ENCODE measurements around the gene LHFPL3. TPM values are rescaled to one million over a fixed set of nuclear protein-coding genes. Genes with fewer than 3 reads are reported as not detected.
"Not testable (repeated sequence)": the region's sequence is repeated elsewhere in the genome, so short reads cannot be mapped to it uniquely, and the experiment has no call there.

The LHFPL3 gene
- total RNA-seq, 1 experiment from 2014 or later = 0.80 TPM

DNA sequence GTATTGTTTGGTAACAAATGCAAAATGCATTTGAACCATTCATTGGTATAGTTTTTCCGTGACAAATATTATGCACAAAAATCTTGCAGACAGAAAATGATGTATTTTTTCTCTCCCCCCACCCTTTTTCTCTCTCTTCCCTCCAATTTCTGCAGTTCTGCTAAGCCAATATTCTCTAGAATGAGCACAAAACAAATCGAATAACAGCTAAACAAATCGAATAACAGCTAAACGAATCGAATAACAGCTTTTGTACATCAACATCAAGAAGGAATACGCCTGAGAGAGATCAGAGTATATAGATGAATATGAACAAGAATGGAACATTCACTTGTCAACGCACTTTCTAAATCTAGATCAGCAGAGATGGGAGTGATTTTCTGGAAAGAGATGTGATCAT, 577.6 kb downstream of the LHFPL3 start:
- Histone ChIP-seq H3K36me3 (replicated peaks; ENCODE audit: control insufficient read depth, insufficient read depth, low read length) (no peaks in the 10 kb centered on the region), H3K4me3 (ENCODE audit: insufficient read depth, low read depth, low read length) (no peak overlapping the region), H3K27me3 (ENCODE audit: control insufficient read depth, insufficient read depth, low read length) (no peaks in the 10 kb centered on the region)
- DNase-seq = no peak

DNA sequence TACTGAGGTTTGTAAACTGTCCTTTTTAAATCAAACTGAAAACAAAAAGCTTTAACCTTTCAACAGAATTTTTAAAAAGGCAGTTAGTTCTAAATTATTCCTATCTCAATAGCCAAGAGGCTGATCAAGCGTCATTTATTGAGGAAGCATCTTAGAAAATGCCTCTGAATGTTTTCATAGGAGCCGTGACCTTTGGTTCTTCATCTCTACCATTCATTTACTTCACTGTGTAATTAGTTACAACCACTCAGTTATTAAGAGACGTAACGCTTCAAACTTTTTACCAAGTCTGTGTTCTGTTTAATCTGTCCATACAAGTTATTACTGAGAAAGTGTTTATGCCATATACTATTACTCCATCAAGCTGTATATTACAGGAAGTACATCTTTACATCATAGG, 578.2 kb downstream of the LHFPL3 start:
- no peak overlapping the region for H3K4me3 ChIP-seq (ENCODE audit: insufficient read depth, low read depth, low read length)
- H3K36me3 ChIP-seq (replicated peaks; ENCODE audit: control insufficient read depth, insufficient read depth, low read length) = no peaks in the 10 kb centered on the region
- H3K27me3 ChIP-seq (ENCODE audit: control insufficient read depth, insufficient read depth, low read length) = no peaks in the 10 kb centered on the region
- no peak for DNase-seq

DNA sequence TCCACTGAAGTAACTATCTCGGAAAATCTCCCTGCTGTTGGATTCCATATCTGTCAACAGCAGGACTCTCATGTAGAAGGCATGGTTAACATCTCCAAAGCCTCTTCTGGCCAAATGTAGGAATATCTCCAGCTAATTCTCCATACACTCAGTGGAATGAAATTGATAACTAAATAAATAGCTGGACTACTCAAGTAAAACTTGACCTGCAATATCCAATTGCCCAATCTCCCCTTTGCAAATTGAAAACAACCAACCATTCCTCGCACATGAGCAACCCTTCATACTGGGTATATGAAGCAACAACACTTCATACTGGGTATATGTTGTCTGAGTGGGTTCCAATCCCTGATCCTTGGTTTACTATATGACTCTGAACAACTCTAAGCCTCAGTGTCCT, 580.2 kb downstream of the LHFPL3 start:
- no peaks in the 10 kb centered on the region for H3K36me3 ChIP-seq (replicated peaks; ENCODE audit: control insufficient read depth, insufficient read depth, low read length)
- H3K4me3 ChIP-seq (ENCODE audit: insufficient read depth, low read depth, low read length) = no peak overlapping the region
- H3K27me3 ChIP-seq (ENCODE audit: control insufficient read depth, insufficient read depth, low read length) = no peaks in the 10 kb centered on the region
- no peak for DNase-seq

DNA sequence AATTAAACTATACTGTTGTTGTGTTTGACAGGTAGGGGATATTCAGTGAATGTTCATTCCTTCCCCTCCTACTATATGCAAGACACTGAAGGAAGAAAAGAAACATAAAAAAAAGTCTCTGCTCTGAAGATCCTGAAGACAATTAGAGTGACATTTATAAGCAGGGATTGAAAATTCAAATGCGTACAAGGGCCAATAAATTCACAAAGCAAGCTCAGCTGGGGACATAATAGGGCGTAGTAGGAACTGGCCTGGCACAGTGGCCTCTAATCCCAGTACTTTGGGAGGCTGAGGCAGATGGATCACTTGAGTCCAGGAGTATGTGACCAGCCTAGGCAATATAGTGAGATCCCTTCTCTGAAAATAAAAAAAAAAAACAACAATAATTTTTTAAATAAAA, 580.7 kb downstream of the LHFPL3 start:
- DNase-seq = no peak
- no peaks in the 10 kb centered on the region for H3K36me3 ChIP-seq (replicated peaks; ENCODE audit: control insufficient read depth, insufficient read depth, low read length)
- H3K4me3 ChIP-seq (ENCODE audit: insufficient read depth, low read depth, low read length) = no peak overlapping the region
- no peaks in the 10 kb centered on the region for H3K27me3 ChIP-seq (ENCODE audit: control insufficient read depth, insufficient read depth, low read length)

DNA sequence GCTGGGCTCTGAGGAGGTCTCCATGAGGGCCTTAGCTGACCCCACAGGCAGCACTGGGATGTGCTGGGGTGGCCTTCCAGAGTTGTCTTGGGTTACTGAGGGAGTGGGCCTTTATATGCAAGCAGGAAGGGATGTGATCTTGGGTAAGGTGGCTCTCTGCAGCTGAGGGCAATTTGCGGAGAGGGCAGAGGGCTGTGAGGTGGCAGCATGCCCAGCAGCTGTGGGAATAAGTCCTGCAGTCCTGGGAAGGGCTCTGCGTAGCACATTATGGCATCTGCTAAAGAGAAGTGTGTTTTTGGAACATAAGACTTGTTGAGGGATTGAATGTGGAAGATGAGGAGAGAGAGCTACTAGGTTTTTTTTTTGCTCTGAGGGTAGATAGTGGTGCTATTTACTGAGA, 586.0 kb downstream of the LHFPL3 start:
- H3K4me3 ChIP-seq (ENCODE audit: insufficient read depth, low read depth, low read length) = no peak overlapping the region
- no peaks in the 10 kb centered on the region for H3K36me3 ChIP-seq (replicated peaks; ENCODE audit: control insufficient read depth, insufficient read depth, low read length)
- H3K27me3 ChIP-seq (ENCODE audit: control insufficient read depth, insufficient read depth, low read length) = no peaks in the 10 kb centered on the region
- no peak for DNase-seq

DNA sequence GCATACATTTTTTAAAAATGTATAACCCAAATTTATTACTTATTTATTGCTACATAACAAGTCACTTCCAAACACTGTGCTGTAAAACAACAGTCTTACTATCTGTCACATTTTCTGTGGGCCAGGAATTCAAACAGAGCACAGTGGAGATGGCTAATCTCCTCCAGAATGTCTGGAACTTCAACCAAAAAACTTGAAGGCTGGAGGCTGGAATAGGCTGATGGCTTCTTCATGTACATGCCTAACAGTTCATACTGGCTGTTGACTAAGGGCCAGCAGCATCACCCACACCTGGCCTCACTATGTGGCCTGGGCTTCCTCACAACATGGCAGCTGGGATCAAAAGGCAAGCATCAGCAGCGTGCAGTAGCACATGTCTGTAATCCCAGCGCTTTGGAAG, 593.2 kb downstream of the LHFPL3 start:
- DNase-seq = no peak

DNA sequence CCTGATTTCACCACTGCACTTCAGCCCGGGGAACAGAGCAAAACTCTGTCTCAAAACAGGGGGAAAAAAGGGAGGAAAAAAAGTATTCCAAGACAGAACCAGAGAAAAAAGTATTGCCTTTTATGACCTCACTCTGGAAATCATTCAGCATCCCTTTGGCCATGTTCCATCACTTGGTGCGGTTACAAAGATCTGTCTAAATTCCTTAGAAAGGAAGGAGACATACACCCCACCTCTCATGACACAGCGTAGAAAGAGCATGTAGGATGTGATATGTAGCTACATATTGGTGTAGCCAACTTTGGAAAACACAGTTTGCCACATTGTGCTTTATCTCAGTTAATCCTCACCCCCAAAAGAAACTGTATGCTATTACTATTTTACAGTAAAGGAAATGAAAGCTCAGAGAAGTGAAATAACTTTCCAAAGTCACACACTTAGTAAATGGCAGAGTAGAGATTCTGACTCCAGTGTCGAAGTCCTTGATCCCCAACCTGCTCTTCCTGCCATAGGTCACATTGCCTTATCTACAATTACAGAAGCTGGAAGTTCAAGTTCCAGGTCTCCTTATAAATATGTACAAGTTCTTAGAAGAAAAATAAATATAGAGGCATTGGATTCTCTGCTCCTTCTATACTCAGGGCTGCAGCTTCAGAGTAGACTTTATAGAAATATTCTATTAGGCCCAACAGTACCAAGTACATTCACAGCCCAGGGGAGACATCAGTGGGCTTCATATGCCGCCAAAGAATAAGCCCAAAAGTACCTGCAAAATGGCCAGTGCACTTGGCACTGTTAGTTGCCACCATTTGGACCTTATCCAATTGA, 594.0 kb downstream of the LHFPL3 start:
- Histone ChIP-seq H3K27me3 (ENCODE audit: control insufficient read depth, insufficient read depth, low read length) (no peaks in the 10 kb centered on the region), H3K4me3 (ENCODE audit: insufficient read depth, low read depth, low read length) (no peak overlapping the region), H3K36me3 (replicated peaks; ENCODE audit: control insufficient read depth, insufficient read depth, low read length) (no peaks in the 10 kb centered on the region)
- DNase-seq = no peak

More for the DNA sequence above, 593.2 kb downstream of the LHFPL3 start:
- Histone ChIP-seq H3K27me3 (ENCODE audit: control insufficient read depth, insufficient read depth, low read length) (no peaks in the 10 kb centered on the region), H3K36me3 (replicated peaks; ENCODE audit: control insufficient read depth, insufficient read depth, low read length) (no peaks in the 10 kb centered on the region), H3K4me3 (ENCODE audit: insufficient read depth, low read depth, low read length) (no peak overlapping the region)

DNA sequence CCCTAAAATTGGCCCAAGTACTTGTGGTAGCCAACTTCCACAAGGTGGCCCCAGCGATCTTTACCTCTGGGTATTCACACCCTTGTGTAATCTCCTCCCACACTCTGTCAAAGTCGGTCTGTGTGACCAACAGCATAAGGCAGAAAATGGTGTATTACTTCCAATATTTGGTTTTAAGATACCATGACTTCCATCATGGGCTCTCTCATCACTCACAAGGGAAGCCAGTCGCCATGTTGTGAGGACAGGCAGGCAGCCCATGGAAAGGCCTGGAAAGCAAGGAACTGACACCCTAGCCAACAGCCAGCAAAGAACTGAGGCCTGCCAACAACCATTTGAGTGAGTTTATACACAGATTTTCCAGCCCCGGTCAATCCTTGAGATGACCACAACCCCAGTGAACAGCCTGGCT, 594.6 kb downstream of the LHFPL3 start:
- H3K36me3 ChIP-seq (replicated peaks; ENCODE audit: control insufficient read depth, insufficient read depth, low read length) = no peaks in the 10 kb centered on the region
- peak; percentile 57 for DNase-seq
- H3K27me3 ChIP-seq (ENCODE audit: control insufficient read depth, insufficient read depth, low read length) = no peaks in the 10 kb centered on the region
- no peak overlapping the region for H3K4me3 ChIP-seq (ENCODE audit: insufficient read depth, low read depth, low read length)

DNA sequence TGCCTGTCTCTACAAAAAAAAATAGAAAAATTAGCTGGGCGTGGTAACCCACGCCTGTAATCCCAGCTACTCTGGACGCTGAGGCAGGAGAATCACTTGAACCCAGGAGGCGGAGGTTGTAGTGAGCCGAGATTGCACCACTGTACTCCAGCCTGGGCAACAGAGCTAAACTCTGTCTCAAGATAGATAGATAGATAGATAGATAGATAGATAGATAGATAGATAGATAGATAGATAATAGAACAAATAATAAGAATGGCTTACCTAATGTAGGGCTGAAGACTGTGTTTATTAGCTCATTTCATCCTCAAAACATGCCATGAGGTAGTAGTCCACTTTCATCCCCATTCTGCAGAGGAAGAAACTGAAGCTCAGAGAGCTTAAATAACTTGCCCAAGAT, 597.8 kb downstream of the LHFPL3 start:
- not testable (repeated sequence) for H3K27me3 ChIP-seq (ENCODE audit: control insufficient read depth, insufficient read depth, low read length); H3K4me3 ChIP-seq (ENCODE audit: insufficient read depth, low read depth, low read length); H3K36me3 ChIP-seq (replicated peaks; ENCODE audit: control insufficient read depth, insufficient read depth, low read length); DNase-seq

DNA sequence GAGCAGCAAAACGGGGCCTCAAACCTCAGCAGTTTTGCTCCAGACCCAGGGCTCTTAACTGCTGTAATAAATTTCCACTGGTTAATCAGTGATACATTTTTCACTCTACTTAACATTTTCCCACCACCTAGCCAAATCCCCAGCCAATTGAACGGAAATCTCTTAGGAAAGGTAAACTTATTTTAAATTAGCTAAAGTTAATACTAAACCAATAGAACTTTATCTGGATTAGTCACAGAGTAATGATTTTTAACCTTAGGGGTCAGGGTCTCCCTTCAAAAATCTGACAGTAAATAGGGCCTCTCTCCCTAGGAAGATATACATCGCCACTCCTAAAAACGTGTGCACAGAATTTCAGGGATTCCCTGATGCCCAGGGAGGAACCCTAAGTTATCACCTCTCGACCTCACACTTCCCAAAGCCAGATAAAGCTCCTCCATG, 598.2 kb downstream of the LHFPL3 start:
- Histone ChIP-seq H3K4me3 (ENCODE audit: insufficient read depth, low read depth, low read length) (no peak overlapping the region), H3K36me3 (replicated peaks; ENCODE audit: control insufficient read depth, insufficient read depth, low read length) (no peaks in the 10 kb centered on the region), H3K27me3 (ENCODE audit: control insufficient read depth, insufficient read depth, low read length) (no peaks in the 10 kb centered on the region)
- no peak for DNase-seq

DNA sequence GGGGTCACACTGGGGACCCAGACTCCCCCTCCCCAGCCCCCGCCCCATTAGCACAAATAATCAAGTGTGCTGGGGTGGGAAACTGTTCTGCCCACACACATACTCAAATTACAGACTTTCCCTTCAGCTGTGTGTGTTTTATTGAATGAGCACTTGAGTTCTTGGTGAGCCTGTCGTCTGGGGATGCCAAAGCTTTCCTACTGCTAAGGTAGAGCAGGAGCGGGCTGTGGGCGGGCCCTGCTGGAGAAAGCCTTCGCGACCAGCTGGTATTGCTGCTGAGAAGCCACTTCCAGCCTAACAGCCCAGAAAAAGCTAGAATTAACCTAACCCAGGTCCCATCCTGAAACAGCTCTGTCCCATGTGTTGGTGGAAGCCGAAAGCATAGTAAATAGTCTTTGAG, 598.7 kb downstream of the LHFPL3 start:
- no peak overlapping the region for H3K4me3 ChIP-seq (ENCODE audit: insufficient read depth, low read depth, low read length)
- DNase-seq = no peak
- H3K36me3 ChIP-seq (replicated peaks; ENCODE audit: control insufficient read depth, insufficient read depth, low read length) = no peaks in the 10 kb centered on the region
- H3K27me3 ChIP-seq (ENCODE audit: control insufficient read depth, insufficient read depth, low read length) = no peaks in the 10 kb centered on the region

DNA sequence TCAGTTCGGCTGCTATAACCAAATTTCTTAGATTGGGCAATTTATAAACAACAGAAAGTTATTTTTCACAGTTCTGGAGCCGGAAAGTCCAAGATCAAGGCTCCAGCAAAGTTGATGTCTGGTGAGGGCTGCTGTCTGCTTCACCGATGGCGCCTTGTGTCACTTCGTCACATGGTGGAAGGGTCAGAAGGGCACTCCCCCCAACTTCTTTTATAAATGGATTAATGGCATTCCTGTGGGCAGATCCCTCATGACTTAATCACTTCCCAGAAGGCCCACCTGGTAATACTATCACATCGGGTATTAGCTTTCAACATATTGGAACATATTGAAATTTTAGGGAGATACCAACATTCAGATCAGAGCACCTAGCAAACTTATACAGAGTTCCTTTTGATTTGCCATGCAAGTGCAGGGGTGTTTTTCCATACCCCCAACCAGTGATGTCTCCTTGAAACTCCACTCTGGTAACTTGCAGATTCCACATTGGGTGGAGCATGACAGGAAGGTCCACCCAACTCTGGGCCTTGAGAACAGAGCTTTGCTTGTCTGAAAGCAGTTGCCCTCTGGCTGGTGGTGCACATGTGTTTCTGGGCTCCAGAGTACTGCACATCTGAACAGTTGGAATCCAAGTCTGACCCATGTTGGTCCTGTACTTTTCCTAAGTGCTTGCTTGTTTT, 600.5 kb downstream of the LHFPL3 start:
- DNase-seq = no peak
- Histone ChIP-seq H3K27me3 (ENCODE audit: control insufficient read depth, insufficient read depth, low read length) (no peaks in the 10 kb centered on the region), H3K36me3 (replicated peaks; ENCODE audit: control insufficient read depth, insufficient read depth, low read length) (no peaks in the 10 kb centered on the region), H3K4me3 (ENCODE audit: insufficient read depth, low read depth, low read length) (no peak overlapping the region)

DNA sequence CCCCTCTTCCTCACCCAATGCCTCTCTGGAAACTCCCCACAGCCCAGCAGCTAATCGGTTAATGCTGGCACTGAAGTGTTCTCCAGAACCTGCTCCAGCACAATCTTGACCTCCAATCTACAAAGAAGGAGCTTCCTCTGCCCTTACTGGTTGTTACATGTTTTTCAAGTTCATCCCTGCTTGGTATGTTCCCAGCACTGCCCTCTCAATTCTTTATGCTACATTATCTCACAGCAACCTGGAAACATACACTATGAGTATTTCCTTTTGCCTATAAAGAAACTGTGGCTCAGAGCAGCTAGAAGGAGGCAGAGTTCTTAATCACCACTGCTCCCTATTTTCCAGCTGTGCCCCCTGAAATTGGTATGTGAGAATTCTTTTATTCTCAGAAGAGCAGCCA, 601.5 kb downstream of the LHFPL3 start:
- DNase-seq = no peak
- no peaks in the 10 kb centered on the region for H3K36me3 ChIP-seq (replicated peaks; ENCODE audit: control insufficient read depth, insufficient read depth, low read length)
- no peak overlapping the region for H3K4me3 ChIP-seq (ENCODE audit: insufficient read depth, low read depth, low read length)
- H3K27me3 ChIP-seq (ENCODE audit: control insufficient read depth, insufficient read depth, low read length) = no peaks in the 10 kb centered on the region

DNA sequence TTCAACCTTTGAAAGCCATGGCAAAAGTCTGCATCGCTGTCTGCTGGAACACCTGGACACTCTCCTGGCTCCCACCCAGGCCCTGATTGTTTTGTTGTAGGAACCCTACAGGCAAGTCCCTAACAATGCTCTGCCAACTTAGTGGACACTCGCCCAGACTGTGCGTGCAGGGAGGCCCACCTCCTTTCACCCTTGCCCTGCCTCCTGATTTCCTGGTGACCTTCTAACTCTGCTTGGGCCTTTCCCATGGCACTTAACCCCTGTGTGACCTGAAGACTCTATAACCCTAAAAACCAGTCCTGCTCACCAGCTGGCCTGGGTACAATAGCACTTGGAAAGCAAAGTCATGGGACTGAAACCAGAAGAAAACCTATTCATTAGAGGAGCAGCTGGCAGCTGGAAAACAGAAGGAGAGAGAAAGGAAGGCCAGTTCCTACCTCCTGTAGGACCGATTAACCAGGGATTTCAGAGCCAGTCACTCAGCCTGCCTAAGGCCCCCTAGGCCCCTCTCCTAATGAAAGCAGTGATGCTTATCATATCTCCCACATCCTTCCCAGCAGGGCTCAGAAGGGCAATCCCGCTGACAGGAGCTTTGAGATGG, 602.9 kb downstream of the LHFPL3 start:
- DNase-seq = peak; percentile 46
- no peak overlapping the region for H3K4me3 ChIP-seq (ENCODE audit: insufficient read depth, low read depth, low read length)
- no peaks in the 10 kb centered on the region for H3K27me3 ChIP-seq (ENCODE audit: control insufficient read depth, insufficient read depth, low read length)
- no peaks in the 10 kb centered on the region for H3K36me3 ChIP-seq (replicated peaks; ENCODE audit: control insufficient read depth, insufficient read depth, low read length)

DNA sequence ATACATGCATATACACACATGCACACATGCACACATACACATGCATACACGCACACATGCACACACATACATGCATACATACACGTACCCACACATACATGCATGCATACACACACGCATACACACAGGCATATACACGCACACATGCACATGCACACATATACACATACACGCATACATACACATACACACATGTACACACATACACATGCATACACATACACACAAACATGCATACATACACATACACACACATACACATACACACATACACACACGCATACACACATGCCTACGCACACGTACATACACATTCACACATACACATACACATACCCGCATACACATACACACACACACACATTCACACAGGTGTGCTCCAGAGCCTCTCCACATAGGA, 604.6 kb downstream of the LHFPL3 start:
- no peaks in the 10 kb centered on the region for H3K36me3 ChIP-seq (replicated peaks; ENCODE audit: control insufficient read depth, insufficient read depth, low read length)
- no peak overlapping the region for H3K4me3 ChIP-seq (ENCODE audit: insufficient read depth, low read depth, low read length)
- H3K27me3 ChIP-seq (ENCODE audit: control insufficient read depth, insufficient read depth, low read length) = no peaks in the 10 kb centered on the region
- DNase-seq = no peak

Measured in H7 (cell line).